Loucy (cell line): ENCODE data around the gene SIRPB1.

Experiments used
- H2AFZ ChIP-seq: fragments of 200-600 bp; sonication (generic); 2 replicates; pipeline ENCODE4 v1.6.0; 2016; ENCODE audit warnings: antibody characterized with exemption, mild to moderate bottlenecking, low read length, moderate library complexity
- H3F3A ChIP-seq: fragments of 200-600 bp; 2 replicates; pipeline ENCODE4 v1.6.0; 2016; ENCODE audit warnings: antibody characterized with exemption, low read depth, mild to moderate bottlenecking
- H3K27me3 ChIP-seq: fragments of 200-600 bp; sonication (generic); 2 replicates; pipeline ENCODE4 v1.6.1; 2014; ENCODE audit warnings: low read length, mild to moderate bottlenecking; ENCODE audit not compliant: insufficient read depth, poor library complexity, severe bottlenecking
- H3K36me3 ChIP-seq: fragments of 200-600 bp; sonication (generic); 2 replicates; pipeline ENCODE4 v1.6.1; 2016; ENCODE audit warnings: low read length; ENCODE audit not compliant: insufficient read depth
- H3K4me1 ChIP-seq: fragments of 200-600 bp; sonication (generic); 2 replicates; pipeline ENCODE4 v1.5.1; 2014; ENCODE audit warnings: low read length, mild to moderate bottlenecking; ENCODE audit not compliant: insufficient read depth, poor library complexity, severe bottlenecking
- H3K4me2 ChIP-seq: fragments of 200-600 bp; sonication (generic); 2 replicates; pipeline ENCODE4 v1.6.0; 2014; ENCODE audit warnings: antibody characterized with exemption, low read length, low read depth, mild to moderate bottlenecking; ENCODE audit not compliant: poor library complexity, severe bottlenecking
- H3K4me3 ChIP-seq: fragments of 200-600 bp; sonication (generic); 2 replicates; pipeline ENCODE4 v1.5.1; 2014; ENCODE audit warnings: low read length, mild to moderate bottlenecking, mixed read lengths; ENCODE audit not compliant: poor library complexity, severe bottlenecking
- H3K79me2 ChIP-seq: fragments of 200-600 bp; sonication (generic); 2 replicates; pipeline ENCODE4 v1.6.1; 2014; ENCODE audit warnings: low read length; ENCODE audit not compliant: insufficient read depth
- H3K9ac ChIP-seq: fragments of 200-600 bp; sonication (generic); 2 replicates; pipeline ENCODE4 v1.6.0; 2014; ENCODE audit warnings: mild to moderate bottlenecking, low read depth, low read length, moderate library complexity; ENCODE audit not compliant: poor library complexity, severe bottlenecking
- H3K9me2 ChIP-seq: fragments of 200-600 bp; sonication (generic); replicated peaks from 2 replicates; pipeline ENCODE4 v1.6.1; 2016; ENCODE audit warnings: low read depth, low read length, mixed read lengths
- H3K9me3 ChIP-seq: fragments of 200-600 bp; sonication (generic); 2 replicates; pipeline ENCODE4 v1.6.1; 2014; ENCODE audit warnings: mild to moderate bottlenecking, antibody characterized with exemption, low read length, low read depth; ENCODE audit not compliant: insufficient read depth
- H4K20me1 ChIP-seq: fragments of 200-600 bp; sonication (generic); 2 replicates; pipeline ENCODE4 v1.6.0; 2014; ENCODE audit warnings: antibody characterized with exemption, low read length, mild to moderate bottlenecking; ENCODE audit not compliant: insufficient read depth, poor library complexity, severe bottlenecking
- EZH2phosphoT487 ChIP-seq: fragments of 200-600 bp; IDR thresholded peaks from 2 replicates; pipeline ENCODE4 v1.6.1; 2018; ENCODE audit warnings: antibody characterized with exemption, mild to moderate bottlenecking, moderate library complexity, borderline replicate concordance
- TF ChIP-seq, protein P1 (sequence below): fragments of 200-600 bp; sonication (generic); conservative IDR thresholded peaks from 2 replicates; pipeline ENCODE4 v1.5.1; 2014; ENCODE audit warnings: mild to moderate bottlenecking, antibody characterized with exemption, low read length

SIRPB1 gene

GRCh38 chr20:1631309-1632151 lies 11.7 kb upstream of the SIRPB1 start:
- Histone ChIP-seq H3F3A (no peaks in the 10 kb centered on the region), H2AFZ (no peak overlapping the region), H3K4me3 (no peak overlapping the region), H3K4me1 (no peaks in the 10 kb centered on the region), H3K36me3 (no peaks in the 10 kb centered on the region), H3K27me3 (no peaks in the 10 kb centered on the region), H4K20me1 (no peaks in the 10 kb centered on the region), H3K4me2 (no peak overlapping the region), H3K9me2 (no peaks in the 10 kb centered on the region), H3K9me3 (no peaks in the 10 kb centered on the region), H3K79me2 (no peaks in the 10 kb centered on the region), H3K9ac (no peak overlapping the region)
- TF ChIP-seq, protein P1, sequence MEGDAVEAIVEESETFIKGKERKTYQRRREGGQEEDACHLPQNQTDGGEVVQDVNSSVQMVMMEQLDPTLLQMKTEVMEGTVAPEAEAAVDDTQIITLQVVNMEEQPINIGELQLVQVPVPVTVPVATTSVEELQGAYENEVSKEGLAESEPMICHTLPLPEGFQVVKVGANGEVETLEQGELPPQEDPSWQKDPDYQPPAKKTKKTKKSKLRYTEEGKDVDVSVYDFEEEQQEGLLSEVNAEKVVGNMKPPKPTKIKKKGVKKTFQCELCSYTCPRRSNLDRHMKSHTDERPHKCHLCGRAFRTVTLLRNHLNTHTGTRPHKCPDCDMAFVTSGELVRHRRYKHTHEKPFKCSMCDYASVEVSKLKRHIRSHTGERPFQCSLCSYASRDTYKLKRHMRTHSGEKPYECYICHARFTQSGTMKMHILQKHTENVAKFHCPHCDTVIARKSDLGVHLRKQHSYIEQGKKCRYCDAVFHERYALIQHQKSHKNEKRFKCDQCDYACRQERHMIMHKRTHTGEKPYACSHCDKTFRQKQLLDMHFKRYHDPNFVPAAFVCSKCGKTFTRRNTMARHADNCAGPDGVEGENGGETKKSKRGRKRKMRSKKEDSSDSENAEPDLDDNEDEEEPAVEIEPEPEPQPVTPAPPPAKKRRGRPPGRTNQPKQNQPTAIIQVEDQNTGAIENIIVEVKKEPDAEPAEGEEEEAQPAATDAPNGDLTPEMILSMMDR: no peak
- no peak for TF ChIP-seq EZH2phosphoT487

- Histone ChIP-seq H3K27me3 (no peaks in the 10 kb centered on the region), H3F3A (no peaks in the 10 kb centered on the region), H4K20me1 (no peaks in the 10 kb centered on the region), H3K36me3 (no peaks in the 10 kb centered on the region), H3K9me2 (no peaks in the 10 kb centered on the region), H3K4me1 (no peaks in the 10 kb centered on the region), H2AFZ (no peak overlapping the region), H3K4me3 (no peak overlapping the region), H3K4me2 (no peak overlapping the region), H3K9me3 (no peaks in the 10 kb centered on the region), H3K79me2 (no peaks in the 10 kb centered on the region), H3K9ac (no peak overlapping the region)
- TF ChIP-seq, protein P1: no peak
- TF ChIP-seq EZH2phosphoT487: no peak
Observed at GRCh38 chr20:1630186-1630585, 10.4 kb upstream of the SIRPB1 start.

- Histone ChIP-seq H3K79me2 (no peaks in the 10 kb centered on the region), H3K4me1 (no peaks in the 10 kb centered on the region), H3K9ac (no peak overlapping the region), H3K4me3 (no peak overlapping the region), H3K27me3 (no peaks in the 10 kb centered on the region), H2AFZ (no peak overlapping the region), H3K36me3 (no peaks in the 10 kb centered on the region), H3K9me2 (no peaks in the 10 kb centered on the region), H4K20me1 (no peaks in the 10 kb centered on the region), H3K9me3 (no peaks in the 10 kb centered on the region), H3F3A (no peaks in the 10 kb centered on the region), H3K4me2 (no peak overlapping the region)
- no peak for TF ChIP-seq EZH2phosphoT487
- TF ChIP-seq, protein P1: no peak
Observed at GRCh38 chr20:1629321-1629720, 9.5 kb upstream of the SIRPB1 start.
